ENCODE measurements around the gene SPRY1. TPM values are rescaled to one million over a fixed set of nuclear protein-coding genes. Genes with fewer than 3 reads are reported as not detected.

Gene SPRY1
- total RNA-seq, 1 donor from 2014 or later, result 134 TPM

- TF ChIP-seq CTCF (conservative IDR thresholded peaks at IDR 0.05), result no peak
- Mint-ChIP-seq H3K27me3 (ENCODE audit: low read depth) (no peaks in the 10 kb centered on the region), H3K4me1 (peaks cover 59% of the 10 kb centered on the region), H3K9me3 (no peaks in the 10 kb centered on the region), H3K27ac (ENCODE audit: unreplicated experiment) (peak overlapping the region; percentile 46), H3K4me3 (peak overlapping the region; percentile 61), H3K36me3 (ENCODE audit: low read depth) (peaks cover 19% of the 10 kb centered on the region)
- DNase-seq (ENCODE audit: low read depth, low spot score), result no peak
Observed at GRCh38 chr4:123405267-123405865, 8.8 kb downstream of the SPRY1 start.

GRCh38 chr4:123406872-123407271, 10.3 kb downstream of the SPRY1 start:
- Mint-ChIP-seq H3K4me3 (no peak overlapping the region), H3K9me3 (no peaks in the 10 kb centered on the region), H3K27ac (ENCODE audit: unreplicated experiment) (no peak overlapping the region), H3K4me1 (peaks cover 52% of the 10 kb centered on the region), H3K36me3 (ENCODE audit: low read depth) (peaks cover 12% of the 10 kb centered on the region), H3K27me3 (ENCODE audit: low read depth) (no peaks in the 10 kb centered on the region)
- DNase-seq (ENCODE audit: low read depth, low spot score), result no peak
- TF ChIP-seq CTCF (conservative IDR thresholded peaks at IDR 0.05), result no peak

GRCh38 chr4:123408471-123409084, 12.0 kb downstream of the SPRY1 start:
- TF ChIP-seq CTCF (conservative IDR thresholded peaks at IDR 0.05), result no peak
- H3K4me3 Mint-ChIP-seq, result no peak overlapping the region
- H3K36me3 Mint-ChIP-seq (ENCODE audit: low read depth), result peaks cover 3% of the 10 kb centered on the region
- H3K27me3 Mint-ChIP-seq (ENCODE audit: low read depth), result no peaks in the 10 kb centered on the region
- H3K9me3 Mint-ChIP-seq, result no peaks in the 10 kb centered on the region
- peaks cover 51% of the 10 kb centered on the region for H3K4me1 Mint-ChIP-seq
- H3K27ac Mint-ChIP-seq (ENCODE audit: unreplicated experiment), result no peak overlapping the region
- no peak for DNase-seq (ENCODE audit: low read depth, low spot score)

GRCh38 chr4:123409334-123409733, 12.7 kb downstream of the SPRY1 start:
- H3K27me3 Mint-ChIP-seq (ENCODE audit: low read depth), result no peaks in the 10 kb centered on the region
- H3K4me1 Mint-ChIP-seq, result peaks cover 43% of the 10 kb centered on the region

GRCh38 chr4:123411514-123411913, 14.9 kb downstream of the SPRY1 start:
- TF ChIP-seq CTCF (conservative IDR thresholded peaks at IDR 0.05), result no peak
- Mint-ChIP-seq H3K36me3 (ENCODE audit: low read depth) (peaks cover 3% of the 10 kb centered on the region), H3K4me1 (peaks cover 39% of the 10 kb centered on the region), H3K9me3 (no peaks in the 10 kb centered on the region), H3K4me3 (no peak overlapping the region), H3K27ac (ENCODE audit: unreplicated experiment) (no peak overlapping the region), H3K27me3 (ENCODE audit: low read depth) (no peaks in the 10 kb centered on the region)
- no peak for DNase-seq (ENCODE audit: low read depth, low spot score)

More at GRCh38 chr4:123409334-123409733, 12.7 kb downstream of the SPRY1 start:
- no peak for DNase-seq (ENCODE audit: low read depth, low spot score)
- no peak for TF ChIP-seq CTCF (conservative IDR thresholded peaks at IDR 0.05)
- H3K4me3 Mint-ChIP-seq, result no peak overlapping the region
- H3K36me3 Mint-ChIP-seq (ENCODE audit: low read depth), result peaks cover 3% of the 10 kb centered on the region
- H3K9me3 Mint-ChIP-seq, result no peaks in the 10 kb centered on the region
- no peak overlapping the region for H3K27ac Mint-ChIP-seq (ENCODE audit: unreplicated experiment)
